ENCODE results near the gene CPEB3. TPM values are rescaled to one million over a fixed set of nuclear protein-coding genes. Genes with fewer than 3 reads are reported as not detected.

Gene CPEB3
- total RNA-seq, 1 experiment from 2014 or later: 2.8 TPM

DNA sequence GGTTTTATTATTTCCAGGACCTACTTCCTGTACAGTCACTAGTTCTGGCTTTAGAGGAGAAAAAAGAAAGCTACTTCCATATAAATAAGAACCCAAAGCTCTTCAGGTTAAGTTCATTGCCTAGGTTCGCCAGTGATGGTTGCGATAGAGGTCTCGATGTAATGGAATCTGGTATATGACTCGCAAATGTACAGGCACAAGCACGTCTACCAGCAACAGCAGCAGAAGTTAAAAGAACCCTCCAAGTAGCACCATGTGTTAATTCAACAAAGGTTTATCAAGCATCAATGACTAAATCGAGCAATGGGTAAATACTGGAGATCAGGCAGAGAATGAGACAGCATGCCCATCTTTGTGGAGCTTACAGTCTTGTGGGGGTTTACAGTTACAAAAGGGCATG lies 211.9 kb downstream of the CPEB3 start:
- peaks cover 29% of the 10 kb centered on the region for H3K36me3 Mint-ChIP-seq (ENCODE audit: insufficient read depth, unreplicated experiment)
- no peaks in the 10 kb centered on the region for H3K27me3 Mint-ChIP-seq (ENCODE audit: insufficient read depth, unreplicated experiment)
- ChIA-PET CTCF (interaction anchor here (1.3 kb wide), 1 partner anchor 9 kb away, joined by 6 read pairs; no protein-coding TSS in a partner anchor), POLR2A (no interaction called here)
- intact Hi-C loops (cut with micrococcal nuclease): no loop called here
- TF ChIP-seq, protein P1, sequence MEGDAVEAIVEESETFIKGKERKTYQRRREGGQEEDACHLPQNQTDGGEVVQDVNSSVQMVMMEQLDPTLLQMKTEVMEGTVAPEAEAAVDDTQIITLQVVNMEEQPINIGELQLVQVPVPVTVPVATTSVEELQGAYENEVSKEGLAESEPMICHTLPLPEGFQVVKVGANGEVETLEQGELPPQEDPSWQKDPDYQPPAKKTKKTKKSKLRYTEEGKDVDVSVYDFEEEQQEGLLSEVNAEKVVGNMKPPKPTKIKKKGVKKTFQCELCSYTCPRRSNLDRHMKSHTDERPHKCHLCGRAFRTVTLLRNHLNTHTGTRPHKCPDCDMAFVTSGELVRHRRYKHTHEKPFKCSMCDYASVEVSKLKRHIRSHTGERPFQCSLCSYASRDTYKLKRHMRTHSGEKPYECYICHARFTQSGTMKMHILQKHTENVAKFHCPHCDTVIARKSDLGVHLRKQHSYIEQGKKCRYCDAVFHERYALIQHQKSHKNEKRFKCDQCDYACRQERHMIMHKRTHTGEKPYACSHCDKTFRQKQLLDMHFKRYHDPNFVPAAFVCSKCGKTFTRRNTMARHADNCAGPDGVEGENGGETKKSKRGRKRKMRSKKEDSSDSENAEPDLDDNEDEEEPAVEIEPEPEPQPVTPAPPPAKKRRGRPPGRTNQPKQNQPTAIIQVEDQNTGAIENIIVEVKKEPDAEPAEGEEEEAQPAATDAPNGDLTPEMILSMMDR (IDR thresholded peaks at IDR 0.05; ENCODE audit: unreplicated experiment): no peak
- no peak overlapping the region for H3K4me3 Mint-ChIP-seq (ENCODE audit: unreplicated experiment)
- no TSS peak for BruUV-seq (replicated peaks)
- no peak overlapping the region for H3K27ac Mint-ChIP-seq (ENCODE audit: low read depth, unreplicated experiment)
- DNase-seq (ENCODE audit: unreplicated experiment): no peak
- H3K4me1 Mint-ChIP-seq (ENCODE audit: insufficient read depth, unreplicated experiment): peaks cover 7% of the 10 kb centered on the region
- H3K9me3 Mint-ChIP-seq (ENCODE audit: unreplicated experiment): no peaks in the 10 kb centered on the region

DNA sequence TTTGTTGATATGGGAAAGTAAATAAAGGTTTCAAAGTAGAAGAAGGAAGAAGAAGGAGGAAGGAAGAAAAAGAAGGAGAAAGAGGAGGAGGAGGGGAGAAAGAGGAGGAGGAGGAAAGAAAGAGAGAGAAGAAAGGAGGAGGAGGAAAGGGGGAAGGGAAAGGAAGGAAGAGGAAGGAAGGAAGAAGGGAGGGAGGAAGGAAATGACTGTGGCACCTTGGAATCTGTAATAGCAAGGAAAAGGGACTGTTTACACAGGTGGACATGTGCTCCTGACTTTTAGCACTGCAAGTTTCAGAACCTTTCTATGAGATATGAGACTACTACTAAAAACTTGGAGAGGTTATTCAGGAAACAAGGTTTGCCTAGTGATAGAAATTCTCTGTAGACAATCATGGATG lies 214.2 kb downstream of the CPEB3 start:
- TF ChIP-seq, protein P1 (IDR thresholded peaks at IDR 0.05; ENCODE audit: unreplicated experiment): no peak
- ChIA-PET POLR2A (no interaction called here), CTCF (interaction anchor here (1.4 kb wide), 1 partner anchor 11 kb away, joined by 3 read pairs; no protein-coding TSS in a partner anchor)
- H3K9me3 Mint-ChIP-seq (ENCODE audit: unreplicated experiment): no peaks in the 10 kb centered on the region
- no peak for DNase-seq (ENCODE audit: unreplicated experiment)
- no peaks in the 10 kb centered on the region for H3K27me3 Mint-ChIP-seq (ENCODE audit: insufficient read depth, unreplicated experiment)
- no peak overlapping the region for H3K4me3 Mint-ChIP-seq (ENCODE audit: unreplicated experiment)
- no TSS peak for BruUV-seq (replicated peaks)
- no peak overlapping the region for H3K27ac Mint-ChIP-seq (ENCODE audit: low read depth, unreplicated experiment)
- H3K4me1 Mint-ChIP-seq (ENCODE audit: insufficient read depth, unreplicated experiment): peaks cover 7% of the 10 kb centered on the region
- intact Hi-C loops (cut with micrococcal nuclease): loop anchor here (1.0 kb wide), 1 partner anchor 23 kb away; no protein-coding TSS in a partner anchor
- H3K36me3 Mint-ChIP-seq (ENCODE audit: insufficient read depth, unreplicated experiment): peaks cover 24% of the 10 kb centered on the region

DNA sequence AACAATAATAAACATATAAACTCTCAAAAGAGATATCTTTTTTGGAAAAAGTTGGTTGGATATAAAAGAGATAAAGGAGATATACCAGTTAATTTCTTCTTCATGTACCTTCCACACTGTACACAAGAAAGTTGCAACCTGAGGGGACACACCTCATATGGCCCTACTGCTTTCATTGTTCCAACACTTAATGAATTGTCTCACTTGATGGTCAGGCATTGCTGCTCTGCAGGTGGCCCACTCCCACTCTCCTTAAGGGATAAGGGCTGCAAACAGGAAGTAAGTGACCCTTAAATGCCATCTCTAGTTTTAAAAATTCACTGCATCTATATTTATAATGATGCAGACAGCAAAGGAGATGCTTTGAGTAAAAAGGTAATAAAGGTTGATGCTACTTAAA lies 215.0 kb downstream of the CPEB3 start:
- ChIA-PET POLR2A (interaction anchor here (0.6 to 1.0 kb wide), 2 partner anchors 12 to 34 kb away, joined by 3 to 4 read pairs; no protein-coding TSS in a partner anchor), CTCF (interaction anchor here (3.6 kb wide), 1 partner anchor 11 kb away, joined by 17 read pairs; no protein-coding TSS in a partner anchor)
- H3K36me3 Mint-ChIP-seq (ENCODE audit: insufficient read depth, unreplicated experiment): peaks cover 18% of the 10 kb centered on the region
- TF ChIP-seq, protein P1 (IDR thresholded peaks at IDR 0.05; ENCODE audit: unreplicated experiment): no peak
- no peak for DNase-seq (ENCODE audit: unreplicated experiment)
- peaks cover 7% of the 10 kb centered on the region for H3K4me1 Mint-ChIP-seq (ENCODE audit: insufficient read depth, unreplicated experiment)
- no peak overlapping the region for H3K4me3 Mint-ChIP-seq (ENCODE audit: unreplicated experiment)
- H3K27ac Mint-ChIP-seq (ENCODE audit: low read depth, unreplicated experiment): no peak overlapping the region
- no TSS peak for BruUV-seq (replicated peaks)
- intact Hi-C loops (cut with micrococcal nuclease): no loop called here
- no peaks in the 10 kb centered on the region for H3K9me3 Mint-ChIP-seq (ENCODE audit: unreplicated experiment)
- H3K27me3 Mint-ChIP-seq (ENCODE audit: insufficient read depth, unreplicated experiment): no peaks in the 10 kb centered on the region

DNA sequence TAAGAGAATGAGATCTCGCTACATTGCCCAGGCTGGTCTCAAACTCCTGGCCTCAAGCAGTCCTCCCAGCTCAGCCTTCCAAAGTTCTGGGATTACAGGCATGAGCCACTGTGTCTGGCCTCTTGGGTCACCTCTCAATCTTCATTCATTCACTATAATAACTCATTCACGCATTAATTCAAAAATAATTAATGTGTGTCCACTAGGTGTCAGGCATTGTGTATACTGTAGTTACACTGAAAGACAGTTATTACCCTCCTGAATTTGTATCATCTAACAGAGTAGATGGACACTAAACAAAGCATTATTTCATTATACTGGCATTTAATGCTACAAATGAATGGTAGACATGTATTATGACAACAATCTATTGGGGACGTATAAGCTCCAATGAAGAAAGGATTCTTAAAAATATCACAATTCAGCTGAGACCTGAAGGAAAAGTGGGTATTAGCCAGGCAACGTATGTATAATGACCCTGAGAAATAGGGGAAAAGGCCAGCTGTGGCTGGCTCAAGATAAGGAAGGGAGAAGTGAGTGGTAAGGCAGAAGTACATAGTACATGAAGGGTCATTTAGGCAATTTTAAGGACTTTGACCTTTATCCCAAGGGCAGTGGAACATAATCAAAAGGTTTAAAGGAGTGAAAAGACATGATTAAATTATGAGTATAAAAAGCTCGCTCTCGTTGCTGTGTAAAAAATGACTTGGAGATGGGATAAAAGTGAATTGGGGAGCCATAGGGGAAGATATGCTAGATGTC lies 216.6 kb downstream of the CPEB3 start:
- H3K27ac Mint-ChIP-seq (ENCODE audit: low read depth, unreplicated experiment): no peak overlapping the region
- ChIA-PET POLR2A (interaction anchor here (0.6 to 1.5 kb wide), 4 partner anchors 10 to 218 kb away, joined by 3 to 4 read pairs (median 3); no protein-coding TSS in a partner anchor), CTCF (interaction anchor here (0.6 to 3.6 kb wide), 14 partner anchors 13 to 1242 kb away, joined by 3 to 17 read pairs (median 3); no protein-coding TSS in a partner anchor)
- H3K4me1 Mint-ChIP-seq (ENCODE audit: insufficient read depth, unreplicated experiment): peaks cover 7% of the 10 kb centered on the region
- H3K27me3 Mint-ChIP-seq (ENCODE audit: insufficient read depth, unreplicated experiment): no peaks in the 10 kb centered on the region
- TF ChIP-seq, protein P1 (IDR thresholded peaks at IDR 0.05; ENCODE audit: unreplicated experiment): peak; percentile 30
- peak; percentile 29 for DNase-seq (ENCODE audit: unreplicated experiment)
- no TSS peak for BruUV-seq (replicated peaks)
- intact Hi-C loops (cut with micrococcal nuclease): loop anchor here (5.0 kb wide), 1 partner anchor 363 kb away; no protein-coding TSS in a partner anchor
- no peak overlapping the region for H3K4me3 Mint-ChIP-seq (ENCODE audit: unreplicated experiment)
- H3K36me3 Mint-ChIP-seq (ENCODE audit: insufficient read depth, unreplicated experiment): peaks cover 7% of the 10 kb centered on the region
- H3K9me3 Mint-ChIP-seq (ENCODE audit: unreplicated experiment): no peaks in the 10 kb centered on the region
